Stimulated activated CD4-positive, alpha-beta T cell treated with anti-CD3 and anti-CD28 coated beads, Interleukin-1b, Interleukin-23, amount 100 ng/mL, for 24 hours (primary cell): ENCODE measurements around the gene CLIP2.
"Not testable (repeated sequence)": the region's sequence is repeated elsewhere in the genome, so short reads cannot be mapped to it uniquely, and the experiment has no call there.

Source experiments
- DNase-seq, 4 experiments: peaks; one replicate each; pipeline ENCODE4 v3.0.0-alpha.2; 2020; ENCODE audit warnings: low read depth in 4 of 4, low spot score in 1 of 4

Gene CLIP2

DNA sequence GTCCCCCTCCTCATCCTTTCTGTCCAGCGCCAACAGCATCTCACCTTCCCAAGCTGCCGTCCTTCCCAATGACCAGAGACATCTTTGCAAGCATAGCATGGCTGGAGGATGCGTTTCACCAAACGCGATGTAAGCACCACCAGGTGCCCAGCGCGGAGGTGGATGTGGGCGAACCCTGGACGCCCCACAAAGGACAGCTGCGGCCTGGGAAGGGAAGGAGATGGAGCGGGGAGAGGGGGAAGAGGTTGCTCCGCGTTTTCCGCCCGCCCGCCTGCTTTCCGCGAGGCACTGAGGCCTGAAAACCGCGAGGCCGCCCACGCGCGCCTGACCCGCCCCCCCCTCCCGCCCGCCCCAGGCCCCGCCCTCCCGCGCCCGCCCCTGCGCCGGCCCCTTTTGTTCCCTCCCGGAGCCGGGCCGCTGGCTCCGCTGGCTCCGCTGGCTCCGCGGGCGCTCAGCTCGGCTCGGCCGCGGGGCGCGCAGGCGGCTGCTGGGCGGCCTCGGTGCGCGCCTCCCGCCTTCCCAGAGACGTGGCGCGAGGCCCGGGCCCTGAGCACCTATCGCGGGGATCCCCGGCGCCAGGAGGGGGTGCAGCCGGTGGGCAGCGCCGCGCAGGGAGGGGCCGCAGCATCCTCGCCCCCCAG is at the start of gene CLIP2:
CLIP2 (plus strand) TSS at position 390 of the 641 bp plus-strand sequence. CDS start 28,140 bp downstream, outside the sequence.
- peak; percentile 53 to 72 (median 64) for DNase-seq

- no peak for DNase-seq
Observed at GRCh38 chr7:74240482-74240881, 48.7 kb upstream of the CLIP2 start.

GRCh38 chr7:74242122-74242443 is 47.1 kb upstream of the CLIP2 start:
- no peak for DNase-seq

DNA sequence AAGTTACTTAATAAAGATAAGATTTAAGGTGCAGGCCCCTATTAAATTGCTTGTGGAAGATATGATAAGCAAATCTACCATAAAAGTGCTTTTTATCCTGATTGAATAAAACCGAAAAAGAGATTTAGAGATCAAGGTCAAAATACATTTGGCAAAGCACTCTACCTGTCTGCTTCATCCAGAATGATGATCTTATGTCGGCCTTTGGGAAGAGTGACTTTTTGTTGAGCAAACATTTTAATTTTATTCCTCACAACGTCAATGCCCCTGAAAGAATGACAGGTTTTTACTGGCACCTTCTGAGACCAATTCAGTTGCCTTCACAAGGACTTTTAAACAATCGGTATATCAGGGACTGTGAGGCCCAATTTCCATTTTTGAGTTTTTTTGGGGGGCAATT is 42.7 kb upstream of the CLIP2 start:
- no peak for DNase-seq

DNA sequence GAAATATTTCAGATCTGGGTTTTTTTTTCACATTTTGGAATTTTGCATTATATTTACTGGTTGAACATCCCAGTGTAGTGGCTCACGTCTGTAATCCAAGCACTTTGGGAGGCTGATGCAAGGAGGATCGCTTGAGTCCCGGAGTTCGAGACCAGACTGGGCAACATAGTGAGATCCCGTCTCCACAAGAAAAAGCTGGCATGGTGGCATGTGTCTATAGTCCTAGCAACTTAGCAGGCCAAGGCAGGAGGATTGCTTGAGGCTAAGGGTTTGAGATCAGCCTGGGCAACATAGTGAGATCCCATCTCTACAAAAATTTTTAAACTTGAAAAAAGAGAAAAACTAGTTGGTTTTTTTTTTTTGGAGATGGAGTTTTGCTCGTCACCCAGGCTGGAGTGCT is 41.1 kb upstream of the CLIP2 start:
- DNase-seq: no peak

DNA sequence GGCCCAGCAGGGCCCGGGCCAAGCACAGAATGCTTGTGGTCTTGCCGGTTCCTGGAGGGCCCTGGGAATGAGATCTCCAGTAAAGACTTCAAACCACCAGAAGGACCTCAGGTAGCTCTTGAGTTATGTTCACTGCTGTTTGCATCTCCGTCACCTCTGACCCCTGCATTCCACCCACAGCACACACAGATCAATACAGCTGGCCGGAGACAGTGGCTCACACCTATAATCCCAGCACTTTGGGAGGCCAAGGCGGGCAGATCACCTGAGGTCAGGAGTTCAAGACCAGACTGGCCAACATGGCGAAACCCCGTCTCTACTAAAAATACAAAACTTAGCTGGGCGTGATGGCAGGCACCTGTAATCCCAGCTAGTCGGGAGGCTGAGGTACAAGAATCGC is 40.1 kb upstream of the CLIP2 start:
- not testable (repeated sequence) for DNase-seq

- no peak for DNase-seq
Observed at GRCh38 chr7:74252893-74253292, 36.3 kb upstream of the CLIP2 start.

- no peak for DNase-seq
Observed at GRCh38 chr7:74253331-74253730, 35.9 kb upstream of the CLIP2 start.

DNA sequence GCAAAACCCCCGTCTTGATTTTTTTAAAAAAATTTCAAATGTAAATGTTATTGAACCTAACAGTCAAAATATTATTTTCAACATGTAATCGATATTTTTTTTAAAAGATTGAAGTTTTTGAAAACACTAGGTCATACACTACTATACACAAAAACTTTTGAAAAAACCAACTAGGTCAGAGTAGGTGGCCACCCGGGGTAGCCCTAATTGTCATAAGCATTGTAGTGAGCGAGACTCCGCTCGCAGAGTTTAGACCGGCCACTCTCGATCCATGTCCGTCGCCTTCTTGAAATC is 35.4 kb upstream of the CLIP2 start:
- DNase-seq: no peak

- peak; percentile 90 to 96 (median 94) for DNase-seq
Observed at GRCh38 chr7:74254129-74254857, 34.9 kb upstream of the CLIP2 start, which contains the start of gene RFC2. RFC2 (minus strand) TSS chr7:74254399; CDS start chr7:74254383, 16 bp downstream.

GRCh38 chr7:74254858-74255379 is 34.3 kb upstream of the CLIP2 start:
- no peak for DNase-seq

DNA sequence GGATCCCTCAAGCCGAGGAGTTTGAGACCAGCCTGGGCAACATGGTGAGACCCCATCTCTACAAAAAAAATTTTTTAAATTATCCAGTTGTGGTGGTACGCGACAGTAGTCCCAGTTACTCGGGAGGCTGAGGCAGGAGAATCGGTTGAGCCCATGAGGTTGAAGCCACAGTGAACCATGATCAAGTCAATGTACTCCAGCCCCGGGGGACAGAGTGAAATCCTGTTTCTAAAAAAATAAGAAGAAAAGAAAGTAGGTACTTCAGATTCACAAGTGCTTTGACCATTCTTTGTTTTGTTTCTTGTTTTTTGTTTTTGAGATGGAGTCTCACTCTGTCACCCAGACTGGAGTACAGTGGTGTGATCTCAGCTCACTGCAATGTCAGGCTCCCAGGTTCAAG is 33.7 kb upstream of the CLIP2 start:
- not testable (repeated sequence) for DNase-seq

- DNase-seq: no peak
Observed at GRCh38 chr7:74256491-74257408, 32.5 kb upstream of the CLIP2 start.

DNA sequence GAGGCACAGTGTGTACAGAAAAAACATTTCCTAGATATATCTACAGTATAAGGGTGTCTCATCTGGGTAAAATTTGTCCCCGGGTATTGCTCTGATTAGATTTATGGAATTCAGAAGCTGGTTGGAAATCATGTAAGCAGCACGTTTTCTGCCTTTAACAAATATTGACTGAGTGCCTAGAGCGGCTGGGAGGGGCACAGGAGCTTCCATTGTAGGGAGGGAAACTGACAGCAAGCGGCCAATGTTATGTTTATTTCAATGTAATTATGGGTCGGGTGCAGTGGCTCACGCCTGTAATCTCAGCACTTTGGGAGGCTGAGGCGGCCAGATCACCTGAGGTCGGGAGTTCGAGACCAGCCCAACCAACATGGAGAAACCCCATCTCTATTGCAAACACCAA is 30.6 kb upstream of the CLIP2 start:
- DNase-seq: no peak

DNA sequence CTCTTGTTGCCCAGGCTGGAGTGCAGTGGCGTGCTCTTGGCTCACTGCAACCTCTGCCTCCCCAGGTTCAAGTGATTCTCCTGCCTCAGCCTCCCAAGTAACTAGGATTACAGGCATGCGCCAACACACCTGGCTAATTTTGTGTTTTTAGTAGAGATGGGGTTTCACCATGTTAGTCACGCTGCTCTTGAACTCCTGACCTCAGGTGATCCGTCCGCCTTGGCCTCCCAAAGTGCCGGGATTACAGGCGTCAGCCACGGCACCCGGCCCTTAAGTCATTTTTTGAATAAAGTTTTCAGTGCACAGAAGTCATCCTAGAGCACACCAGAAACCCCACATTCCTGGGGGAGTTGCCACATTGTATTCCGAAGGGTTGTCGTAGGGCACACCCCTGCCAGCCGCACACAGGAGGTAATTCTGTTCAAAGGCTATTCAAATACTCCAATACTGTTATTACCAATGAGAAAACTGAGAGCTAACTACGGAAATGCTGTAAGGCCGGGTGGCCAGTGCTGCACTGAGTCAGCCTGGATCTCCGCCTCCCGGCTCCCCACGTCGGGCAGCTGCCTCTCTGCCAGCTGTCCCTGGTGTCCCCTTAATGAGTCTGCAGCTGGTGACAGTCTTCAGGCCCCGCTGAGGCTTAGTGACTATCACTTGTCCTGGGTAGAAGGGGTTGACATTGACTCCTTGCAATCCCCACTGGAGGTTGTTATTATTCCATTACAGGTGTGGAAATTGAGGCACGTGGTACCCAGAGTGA is 26.4 kb upstream of the CLIP2 start:
- no peak for DNase-seq

GRCh38 chr7:74263399-74264120 is 25.6 kb upstream of the CLIP2 start:
- DNase-seq: no peak

- DNase-seq: no peak
Observed at GRCh38 chr7:74266191-74266963, 22.8 kb upstream of the CLIP2 start.

DNA sequence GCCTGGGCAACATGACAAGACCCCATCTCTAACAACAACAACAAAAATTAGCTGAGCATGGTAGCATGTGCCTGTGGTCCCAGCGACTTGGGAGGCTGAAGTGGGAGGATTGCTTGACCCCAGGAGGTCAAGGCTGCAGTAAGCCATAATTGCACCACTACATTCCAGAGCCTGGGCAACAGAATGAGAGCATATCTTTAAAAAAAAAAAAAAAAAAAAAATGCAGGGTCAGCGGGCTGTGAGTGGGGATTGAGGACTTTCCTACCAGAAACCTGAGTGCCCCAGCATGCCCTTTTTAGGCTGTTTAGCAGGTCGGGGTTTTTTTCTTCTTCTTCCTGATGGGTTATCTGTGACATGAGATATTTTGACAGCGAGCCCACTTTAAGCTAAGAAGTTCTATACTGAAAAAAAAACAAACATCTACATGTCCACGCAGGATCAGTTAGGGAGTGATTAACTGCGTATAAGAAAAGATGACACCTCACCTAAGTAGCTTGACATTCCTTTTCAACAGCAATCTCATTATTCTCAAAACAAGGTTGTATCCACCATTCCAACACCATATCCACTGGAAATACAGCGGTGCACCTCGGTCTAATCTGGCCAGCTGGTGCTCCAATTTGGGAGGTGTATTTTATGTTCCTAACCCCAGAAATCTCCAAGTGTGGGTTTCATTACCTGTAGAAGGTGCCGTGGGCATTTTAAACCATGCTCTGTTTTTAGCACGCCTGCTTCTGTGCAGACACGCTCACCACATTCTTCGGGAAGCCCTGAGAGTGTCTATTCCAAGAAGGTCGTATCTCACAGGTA is 21.2 kb upstream of the CLIP2 start:
- DNase-seq: no peak
